ENCODE measurements around the gene GNAL.

DNA sequence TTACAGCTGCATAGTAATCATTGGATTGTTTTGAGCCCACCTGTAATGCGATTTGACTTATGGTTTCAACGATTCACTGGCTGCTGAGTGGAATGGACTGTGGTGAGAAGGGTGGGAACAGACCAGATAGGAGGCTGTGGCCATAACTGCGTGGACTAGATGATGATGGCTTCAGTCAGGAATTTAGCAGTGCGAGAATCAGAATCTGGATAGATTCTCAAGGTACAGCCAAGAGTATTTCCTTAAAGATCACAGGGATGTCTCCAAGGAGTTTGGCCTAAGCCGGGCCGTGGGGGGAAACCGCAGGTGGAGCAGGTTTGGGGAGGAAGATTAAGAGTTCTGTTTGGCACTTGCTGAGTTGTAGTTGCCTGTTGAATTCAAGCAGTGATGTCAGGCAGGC lies 118.2 kb downstream of the GNAL start:
- TF ChIP-seq, protein P1, sequence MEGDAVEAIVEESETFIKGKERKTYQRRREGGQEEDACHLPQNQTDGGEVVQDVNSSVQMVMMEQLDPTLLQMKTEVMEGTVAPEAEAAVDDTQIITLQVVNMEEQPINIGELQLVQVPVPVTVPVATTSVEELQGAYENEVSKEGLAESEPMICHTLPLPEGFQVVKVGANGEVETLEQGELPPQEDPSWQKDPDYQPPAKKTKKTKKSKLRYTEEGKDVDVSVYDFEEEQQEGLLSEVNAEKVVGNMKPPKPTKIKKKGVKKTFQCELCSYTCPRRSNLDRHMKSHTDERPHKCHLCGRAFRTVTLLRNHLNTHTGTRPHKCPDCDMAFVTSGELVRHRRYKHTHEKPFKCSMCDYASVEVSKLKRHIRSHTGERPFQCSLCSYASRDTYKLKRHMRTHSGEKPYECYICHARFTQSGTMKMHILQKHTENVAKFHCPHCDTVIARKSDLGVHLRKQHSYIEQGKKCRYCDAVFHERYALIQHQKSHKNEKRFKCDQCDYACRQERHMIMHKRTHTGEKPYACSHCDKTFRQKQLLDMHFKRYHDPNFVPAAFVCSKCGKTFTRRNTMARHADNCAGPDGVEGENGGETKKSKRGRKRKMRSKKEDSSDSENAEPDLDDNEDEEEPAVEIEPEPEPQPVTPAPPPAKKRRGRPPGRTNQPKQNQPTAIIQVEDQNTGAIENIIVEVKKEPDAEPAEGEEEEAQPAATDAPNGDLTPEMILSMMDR (IDR thresholded peaks at IDR 0.05; ENCODE audit: insufficient read depth, low read length, poor library complexity, severe bottlenecking) = no peak
- TF ChIP-seq EZH2phosphoT487 (conservative IDR thresholded peaks at IDR 0.05; ENCODE audit: low read length) = no peak
